Mononuclear cell (primary cell): Measurements from ENCODE around the gene PRXL2B. TPM values are rescaled to one million over a fixed set of nuclear protein-coding genes. Genes with fewer than 3 reads are reported as not detected.
"Not testable (repeated sequence)": the region's sequence is repeated elsewhere in the genome, so short reads cannot be mapped to it uniquely, and the experiment has no call there.

Source experiments
- H3K27me3 ChIP-seq: 2 replicates; pipeline ENCODE4 v1.6.0; 2011; ENCODE audit warnings: low read length, control low read depth; ENCODE audit not compliant: insufficient read depth
- H3K4me1 ChIP-seq: 2 replicates; pipeline ENCODE4 v1.5.1; 2011; ENCODE audit warnings: mild to moderate bottlenecking, low read length, control low read depth; ENCODE audit not compliant: insufficient read depth
- H3K4me3 ChIP-seq: 2 replicates; pipeline ENCODE4 v1.5.1; 2011; ENCODE audit warnings: mild to moderate bottlenecking, low read length, moderate library complexity
- H3K9me3 ChIP-seq: 2 replicates; pipeline ENCODE4 v1.5.1; 2011; ENCODE audit warnings: low read depth, mild to moderate bottlenecking, control low read depth, low read length
- total RNA-seq: library from RNA; depleted of rRNA; stranded (reverse); fragments of >200 nt; gene quantifications from one replicate; pipeline ENCODE4 v1.2.3, GENCODE V29; 2012

Gene PRXL2B
- total RNA-seq, 1 donor = 4.2 TPM

DNA sequence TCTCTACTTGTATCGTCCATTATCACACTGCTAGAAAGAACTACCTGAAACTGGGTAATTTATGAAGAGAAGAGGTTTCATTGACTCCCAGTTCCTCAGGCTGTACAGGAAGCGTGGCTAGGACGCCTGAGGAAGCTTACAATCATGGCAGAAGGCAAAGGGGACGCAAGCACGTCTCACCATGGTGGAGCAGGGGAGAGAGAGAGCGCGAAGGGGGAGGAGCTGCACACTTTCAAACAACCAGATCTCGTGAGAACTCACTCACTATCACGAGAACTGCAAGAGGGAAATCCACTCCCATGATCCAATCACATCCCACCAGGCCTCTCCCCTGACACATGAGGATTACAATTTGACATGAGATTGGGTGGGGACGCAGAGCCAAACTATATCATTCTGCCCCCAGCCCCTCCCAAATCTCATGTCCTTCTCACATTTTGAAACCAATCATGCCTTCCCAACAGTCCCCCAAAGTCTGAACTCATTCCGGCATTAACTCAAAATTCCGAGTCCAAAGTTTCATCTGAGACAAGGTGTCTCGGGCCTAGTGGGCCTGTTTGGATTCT is 38.2 kb downstream of the PRXL2B start:
- H3K9me3 ChIP-seq = no peaks in the 10 kb centered on the region
- H3K4me1 ChIP-seq = no peaks in the 10 kb centered on the region
- no peak overlapping the region for H3K4me3 ChIP-seq
- H3K27me3 ChIP-seq = peaks cover 31% of the 10 kb centered on the region

GRCh38 chr1:2625311-2625710 is 38.7 kb downstream of the PRXL2B start:
- Histone ChIP-seq H3K9me3 (no peaks in the 10 kb centered on the region), H3K4me3 (no peak overlapping the region), H3K4me1 (no peaks in the 10 kb centered on the region), H3K27me3 (peaks cover 31% of the 10 kb centered on the region)

DNA sequence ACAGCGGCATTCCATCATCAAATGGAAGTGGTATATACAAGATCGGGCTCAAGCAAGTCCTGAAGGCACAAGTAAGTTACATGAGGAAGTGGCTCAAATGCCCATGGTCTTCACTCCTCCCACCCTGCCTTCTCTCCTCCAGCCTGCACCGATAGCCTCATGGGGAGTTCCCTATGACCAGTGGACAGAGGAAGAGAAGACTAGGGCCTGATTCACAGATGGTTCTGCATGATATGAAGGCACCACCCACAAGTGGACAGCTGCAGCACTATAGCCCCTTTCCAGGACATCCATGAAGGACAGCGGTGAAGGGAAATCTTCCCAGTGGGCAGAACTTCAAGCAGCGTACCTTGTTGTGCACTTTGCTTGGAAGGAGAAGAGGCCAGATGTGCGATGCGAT is 39.2 kb downstream of the PRXL2B start:
- H3K4me3 ChIP-seq, H3K9me3 ChIP-seq, H3K4me1 ChIP-seq: not testable (repeated sequence)
- H3K27me3 ChIP-seq = peaks cover 31% of the 10 kb centered on the region

GRCh38 chr1:2627746-2628145 is 41.2 kb downstream of the PRXL2B start:
- H3K4me1 ChIP-seq = no peaks in the 10 kb centered on the region
- H3K9me3 ChIP-seq = no peaks in the 10 kb centered on the region
- no peak overlapping the region for H3K4me3 ChIP-seq
- peaks cover 31% of the 10 kb centered on the region for H3K27me3 ChIP-seq

- Histone ChIP-seq H3K27me3 (peaks cover 31% of the 10 kb centered on the region), H3K4me1 (no peaks in the 10 kb centered on the region), H3K9me3 (no peaks in the 10 kb centered on the region), H3K4me3 (no peak overlapping the region)
Observed at GRCh38 chr1:2628191-2628932, 41.8 kb downstream of the PRXL2B start.

DNA sequence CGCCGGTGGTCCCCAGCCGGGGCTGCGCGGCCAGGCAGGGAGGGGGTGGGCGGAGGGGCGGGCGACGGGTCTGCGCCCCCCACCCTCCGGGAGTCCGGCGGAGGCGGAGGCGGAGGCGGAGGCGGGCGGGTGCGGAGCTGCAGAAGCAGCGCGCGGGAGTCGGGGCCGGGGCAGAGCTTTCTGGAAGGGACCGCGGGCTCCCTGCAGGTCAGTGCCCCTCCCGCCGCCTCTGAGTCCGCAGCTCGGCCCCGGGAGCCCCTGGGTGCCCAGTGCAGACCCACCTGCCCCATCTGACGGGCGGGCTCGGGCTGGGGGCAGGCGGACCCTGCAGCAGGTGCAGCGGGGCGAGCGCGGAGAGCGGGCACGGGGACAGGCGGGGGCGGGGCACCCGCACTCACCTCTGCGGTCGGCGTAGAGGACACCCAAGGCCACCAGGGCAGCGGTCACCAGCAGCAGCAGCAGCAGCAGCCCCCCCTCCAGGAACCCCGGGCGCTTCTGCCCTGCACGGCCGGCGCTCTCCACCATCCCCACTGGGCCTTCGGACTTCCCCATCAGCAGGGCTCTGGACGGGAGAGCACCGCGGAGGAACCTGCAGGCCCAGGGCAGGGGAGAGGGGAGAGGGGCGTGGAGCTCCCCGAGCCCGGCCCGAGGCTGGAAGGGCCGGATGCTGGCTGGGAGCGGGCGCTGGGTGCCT is 42.5 kb downstream of the PRXL2B start:
- H3K9me3 ChIP-seq = no peaks in the 10 kb centered on the region
- no peaks in the 10 kb centered on the region for H3K4me1 ChIP-seq
- H3K27me3 ChIP-seq = peaks cover 31% of the 10 kb centered on the region
- H3K4me3 ChIP-seq = no peak overlapping the region

GRCh38 chr1:2629627-2630497 is 43.3 kb downstream of the PRXL2B start:
- Histone ChIP-seq H3K27me3 (peaks cover 31% of the 10 kb centered on the region), H3K4me1 (no peaks in the 10 kb centered on the region)

GRCh38 chr1:2630498-2631135 is 44.0 kb downstream of the PRXL2B start:
- Histone ChIP-seq H3K4me3 (no peak overlapping the region), H3K9me3 (no peaks in the 10 kb centered on the region), H3K4me1 (no peaks in the 10 kb centered on the region), H3K27me3 (peaks cover 31% of the 10 kb centered on the region)

More at GRCh38 chr1:2629627-2630497, 43.3 kb downstream of the PRXL2B start:
- Histone ChIP-seq H3K4me3 (no peak overlapping the region), H3K9me3 (no peaks in the 10 kb centered on the region)

- Histone ChIP-seq H3K27me3 (peaks cover 23% of the 10 kb centered on the region), H3K4me1 (no peaks in the 10 kb centered on the region), H3K9me3 (no peaks in the 10 kb centered on the region), H3K4me3 (no peak overlapping the region)
Observed at GRCh38 chr1:2631136-2632050, 44.8 kb downstream of the PRXL2B start.

- H3K4me3 ChIP-seq = no peak overlapping the region
- peaks cover 17% of the 10 kb centered on the region for H3K27me3 ChIP-seq
- no peaks in the 10 kb centered on the region for H3K9me3 ChIP-seq
- no peaks in the 10 kb centered on the region for H3K4me1 ChIP-seq
Observed at GRCh38 chr1:2632051-2632430, 45.5 kb downstream of the PRXL2B start.

- Histone ChIP-seq H3K4me1 (no peaks in the 10 kb centered on the region), H3K27me3 (peaks cover 9% of the 10 kb centered on the region), H3K9me3 (no peaks in the 10 kb centered on the region), H3K4me3 (no peak within 1 kb of the TSS)
Observed at GRCh38 chr1:2632561-2633361, 46.2 kb downstream of the PRXL2B start, which contains the start of gene MMEL1. TSS of gene MMEL1 (minus strand) at chr1:2633016. CDS start at chr1:2629484, 3,532 bp downstream.

- peaks cover 3% of the 10 kb centered on the region for H3K27me3 ChIP-seq
- no peaks in the 10 kb centered on the region for H3K4me1 ChIP-seq
- no peaks in the 10 kb centered on the region for H3K9me3 ChIP-seq
- no peak overlapping the region for H3K4me3 ChIP-seq
Observed at GRCh38 chr1:2633366-2633935, 46.9 kb downstream of the PRXL2B start.
